Erythroblast (primary cell): Measurements from ENCODE around the gene ARSB.

ENCODE experiments used
- GATA1 ChIP-seq: IDR thresholded peaks from 2 replicates; pipeline ENCODE4 v1.6.1; 2011; ENCODE audit warnings: low read depth, mild to moderate bottlenecking, control low read depth, low read length, moderate library complexity
- POLR2A ChIP-seq: IDR thresholded peaks from 2 replicates; pipeline ENCODE4 v1.6.1; 2011; ENCODE audit warnings: mild to moderate bottlenecking, low read length

DNA sequence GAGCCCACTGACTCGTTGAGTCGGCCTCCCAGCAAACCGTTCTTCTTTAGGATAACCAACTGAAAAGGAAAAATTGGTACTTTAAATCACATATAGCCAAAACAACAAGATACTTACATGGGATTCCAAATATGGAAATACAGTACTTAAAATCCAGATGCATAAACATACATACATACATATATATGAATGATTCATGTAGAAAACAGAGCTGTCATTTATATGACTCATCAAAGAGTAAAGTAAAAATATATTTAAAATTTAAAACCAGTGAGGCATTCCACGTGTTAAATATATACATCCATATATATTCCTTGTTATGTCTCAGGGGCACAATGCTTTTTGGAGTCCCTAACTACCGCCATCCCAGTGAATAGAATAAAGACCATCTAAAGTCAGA is 47.7 kb upstream of the ARSB start:
- TF ChIP-seq POLR2A (no peak), GATA1 (no peak)
